AML-193 (cell line): Measurements from ENCODE around the gene STARD3.
A peak's percentile ranks its signal among the peaks of the same experiment; 100 is the strongest.

Experiments
- DNase-seq, 2 experiments: peaks; one replicate each; lab custom pipeline; 2025; lab: John Stamatoyannopoulos, UW

STARD3 gene

GRCh38 chr17:39621523-39622379, 15.2 kb upstream of the STARD3 start:
- peak; percentile 80 to 86 for DNase-seq

- no peak for DNase-seq
Observed at GRCh38 chr17:39622380-39623006, 14.5 kb upstream of the STARD3 start.

DNA sequence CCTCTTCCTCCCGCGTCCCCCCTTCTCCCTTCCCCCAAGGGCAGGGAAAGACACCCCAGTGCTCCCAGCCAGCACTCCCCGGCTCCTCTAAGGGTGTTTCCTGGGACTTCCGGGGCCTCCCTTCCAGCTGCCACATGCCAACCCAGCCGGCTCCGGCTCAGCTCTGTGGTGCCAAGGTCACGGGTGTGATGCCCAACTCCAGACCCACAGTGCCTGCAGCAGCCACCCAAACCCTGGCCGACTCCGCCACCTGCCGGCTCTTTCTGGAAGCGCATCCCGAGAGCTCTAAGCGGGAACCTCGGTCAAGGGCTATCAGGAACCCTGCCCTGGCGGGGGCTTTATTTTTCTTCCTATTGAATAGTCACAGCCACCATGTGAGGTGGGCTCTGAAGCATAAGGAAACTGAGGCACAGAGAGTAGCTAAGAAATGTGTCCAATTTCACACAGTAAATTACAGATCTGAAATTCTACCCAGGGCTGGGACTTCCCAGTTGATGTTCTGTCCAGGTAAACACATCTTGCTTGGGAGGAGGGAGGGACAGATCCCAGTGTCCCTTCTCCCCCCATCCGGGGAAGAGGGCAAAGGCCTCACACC, 13.5 kb upstream of the STARD3 start:
- DNase-seq = peak; percentile 82 to 84

GRCh38 chr17:39624313-39624712, 12.6 kb upstream of the STARD3 start:
- DNase-seq = no peak

DNA sequence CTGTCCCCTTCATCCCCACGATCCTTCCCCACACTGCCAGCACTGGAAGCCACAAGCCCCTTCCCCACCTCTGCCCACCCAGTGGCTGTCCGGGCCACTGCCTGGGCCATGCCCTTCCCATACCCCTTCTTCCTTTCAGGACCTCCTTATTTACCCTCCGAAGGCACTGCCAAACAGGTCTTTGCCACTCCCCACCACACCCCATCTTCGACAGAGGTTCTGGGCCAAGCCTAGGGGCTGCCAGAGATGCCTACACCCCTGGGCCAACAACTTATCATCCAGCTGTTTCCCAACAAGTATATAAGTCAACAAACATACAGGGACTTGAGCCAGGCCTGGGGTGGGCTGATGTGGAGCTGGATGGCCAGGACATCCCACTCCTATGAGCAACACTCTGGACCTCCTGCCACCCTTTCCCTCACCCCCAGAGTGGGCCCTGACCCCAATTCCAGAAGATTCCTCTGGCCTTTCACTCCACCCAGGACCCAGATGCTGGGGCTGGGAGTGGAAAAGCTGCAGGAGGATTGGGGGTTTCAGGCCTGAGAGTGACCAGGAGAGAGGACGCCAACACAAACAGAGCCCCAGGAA, 11.7 kb upstream of the STARD3 start:
- DNase-seq = no peak

DNA sequence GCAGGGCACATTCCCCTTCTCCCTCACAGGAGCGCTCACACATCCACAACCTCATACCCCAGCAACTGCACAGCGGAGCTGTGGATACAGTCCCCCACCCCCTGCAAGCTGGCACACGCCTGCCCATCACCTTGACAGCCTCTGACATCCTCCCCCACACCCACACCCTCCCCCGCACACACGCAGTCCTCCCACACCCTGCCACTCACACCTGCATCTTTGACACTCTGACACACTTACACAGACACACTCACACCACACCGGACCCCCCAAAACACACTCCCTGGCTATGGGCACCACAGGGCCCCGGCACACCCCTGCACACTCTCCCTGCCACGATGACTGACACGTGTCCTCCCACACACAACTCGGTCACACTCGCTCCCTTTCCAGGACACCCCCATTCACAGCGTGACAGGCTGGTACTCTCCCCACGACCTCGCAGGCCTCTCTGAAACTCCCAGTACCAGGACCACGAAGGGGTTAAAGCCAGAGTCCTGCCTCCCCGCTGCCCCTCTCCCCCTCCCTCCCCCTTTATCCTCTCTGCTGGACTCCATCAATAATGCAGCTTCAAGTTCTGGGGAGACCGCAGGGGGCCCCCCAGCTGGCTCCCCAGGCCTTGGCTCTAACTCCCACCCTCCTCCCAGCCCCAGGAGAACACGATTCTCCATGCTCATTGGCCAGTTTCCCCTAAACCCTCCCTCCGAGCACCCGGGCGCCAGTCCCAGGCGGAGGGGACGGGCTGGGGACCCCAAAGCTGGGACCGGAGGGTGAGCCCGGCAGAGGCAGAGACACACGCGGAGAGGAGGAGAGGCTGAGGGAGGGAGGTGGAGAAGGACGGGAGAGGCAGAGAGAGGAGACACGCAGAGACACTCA, 10.5 kb upstream of the STARD3 start, which contains the start of gene PPP1R1B:
PPP1R1B (plus strand) TSS at position 782 of the 876 bp plus-strand sequence. CDS start 441 bp downstream, outside the sequence.
- DNase-seq = no peak

GRCh38 chr17:39627047-39627711, 9.8 kb upstream of the STARD3 start:
- no peak for DNase-seq

- DNase-seq = no peak
Observed at GRCh38 chr17:39627712-39628516, 9.0 kb upstream of the STARD3 start.

GRCh38 chr17:39628655-39629493, 8.1 kb upstream of the STARD3 start:
- DNase-seq = no peak

DNA sequence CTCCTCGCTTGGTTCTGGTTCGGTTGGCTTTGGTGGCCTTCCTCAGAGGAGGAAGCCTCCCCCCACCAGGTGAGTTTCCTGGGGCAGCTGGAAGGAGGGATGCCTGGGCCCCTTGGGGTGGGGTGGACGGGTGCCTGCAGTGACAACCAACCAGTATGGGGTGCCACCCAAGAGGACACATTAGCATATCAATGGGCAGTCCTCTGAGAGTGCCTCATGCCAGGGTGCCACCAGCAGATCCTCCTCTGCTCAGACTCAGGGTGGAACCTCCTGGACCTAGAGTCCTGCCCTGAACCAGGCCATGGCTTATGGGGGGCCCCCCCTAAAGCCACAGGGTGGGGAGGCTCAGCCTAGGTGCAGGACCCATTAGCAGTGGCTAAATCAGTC, 7.5 kb upstream of the STARD3 start:
- no peak for DNase-seq

DNA sequence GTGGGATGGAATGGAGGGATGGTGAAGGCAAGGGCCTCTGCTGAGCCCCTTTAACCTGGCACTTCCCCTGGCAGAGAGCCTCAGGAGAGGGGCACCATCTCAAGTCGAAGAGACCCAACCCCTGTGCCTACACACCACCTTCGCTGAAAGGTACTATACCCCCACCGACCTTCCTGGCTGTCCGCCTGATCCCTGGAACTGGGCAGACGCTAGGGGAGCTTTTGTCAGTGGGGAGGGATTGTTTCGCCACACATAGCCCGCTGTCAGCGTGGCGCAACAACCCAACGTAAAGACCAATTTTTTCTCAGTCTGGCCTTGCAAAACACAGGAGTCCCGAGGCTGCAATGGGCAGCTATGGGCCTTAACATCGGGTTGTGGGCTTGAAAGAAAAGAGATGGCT, 7.0 kb upstream of the STARD3 start:
- peak; percentile 91 to 95 for DNase-seq

- no peak for DNase-seq
Observed at GRCh38 chr17:39631403-39631802, 5.5 kb upstream of the STARD3 start.

GRCh38 chr17:39632153-39632941, 4.6 kb upstream of the STARD3 start:
- no peak for DNase-seq

DNA sequence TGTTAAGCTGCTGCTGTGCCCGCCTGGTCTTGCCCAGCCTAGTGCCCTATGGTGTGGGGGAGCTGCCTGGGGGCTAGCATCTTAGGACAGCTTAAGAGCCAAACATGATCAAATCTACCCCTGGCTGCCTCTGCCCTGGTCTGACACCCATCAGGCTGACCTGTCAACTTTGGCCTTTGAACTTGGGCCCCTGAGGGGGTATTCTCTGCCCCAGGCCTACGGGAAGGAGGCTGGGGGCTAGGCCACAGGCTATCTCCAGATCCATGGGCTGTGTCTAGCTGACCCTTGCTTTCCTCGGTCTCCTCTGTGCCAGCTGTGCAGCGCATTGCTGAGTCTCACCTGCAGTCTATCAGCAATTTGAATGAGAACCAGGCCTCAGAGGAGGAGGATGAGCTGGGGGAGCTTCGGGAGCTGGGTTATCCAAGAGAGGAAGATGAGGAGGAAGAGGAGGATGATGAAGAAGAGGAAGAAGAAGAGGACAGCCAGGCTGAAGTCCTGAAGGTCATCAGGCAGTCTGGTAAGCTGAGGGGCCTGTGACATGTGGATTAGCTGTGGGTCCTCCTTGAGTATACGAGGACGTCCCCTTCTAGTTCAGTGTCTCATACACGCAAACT, 3.3 kb upstream of the STARD3 start:
- DNase-seq = no peak

GRCh38 chr17:39634384-39634871, 2.5 kb upstream of the STARD3 start:
- peak; percentile 75 to 78 for DNase-seq

DNA sequence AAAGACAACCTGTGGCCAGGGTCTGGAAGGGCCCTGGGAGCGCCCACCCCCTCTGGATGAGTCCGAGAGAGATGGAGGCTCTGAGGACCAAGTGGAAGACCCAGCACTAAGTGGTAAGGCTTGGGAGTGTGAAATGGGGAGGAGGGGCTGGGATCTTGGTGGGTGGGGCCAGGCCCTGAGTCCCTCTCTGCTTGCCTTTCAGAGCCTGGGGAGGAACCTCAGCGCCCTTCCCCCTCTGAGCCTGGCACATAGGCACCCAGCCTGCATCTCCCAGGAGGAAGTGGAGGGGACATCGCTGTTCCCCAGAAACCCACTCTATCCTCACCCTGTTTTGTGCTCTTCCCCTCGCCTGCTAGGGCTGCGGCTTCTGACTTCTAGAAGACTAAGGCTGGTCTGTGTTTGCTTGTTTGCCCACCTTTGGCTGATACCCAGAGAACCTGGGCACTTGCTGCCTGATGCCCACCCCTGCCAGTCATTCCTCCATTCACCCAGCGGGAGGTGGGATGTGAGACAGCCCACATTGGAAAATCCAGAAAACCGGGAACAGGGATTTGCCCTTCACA, 1.2 kb upstream of the STARD3 start:
- no peak for DNase-seq

- DNase-seq = no peak
Observed at GRCh38 chr17:39636587-39636926, 387 bp upstream of the STARD3 start.

GRCh38 chr17:39638317-39638716, 1.4 kb downstream of the STARD3 start:
- no peak for DNase-seq
